SIG-M5 (cell line): ENCODE results near the gene MDH1.

Experiments used
- DNase-seq: peaks from one replicate; lab custom pipeline; 2025; lab: John Stamatoyannopoulos, UW

The MDH1 gene

DNA sequence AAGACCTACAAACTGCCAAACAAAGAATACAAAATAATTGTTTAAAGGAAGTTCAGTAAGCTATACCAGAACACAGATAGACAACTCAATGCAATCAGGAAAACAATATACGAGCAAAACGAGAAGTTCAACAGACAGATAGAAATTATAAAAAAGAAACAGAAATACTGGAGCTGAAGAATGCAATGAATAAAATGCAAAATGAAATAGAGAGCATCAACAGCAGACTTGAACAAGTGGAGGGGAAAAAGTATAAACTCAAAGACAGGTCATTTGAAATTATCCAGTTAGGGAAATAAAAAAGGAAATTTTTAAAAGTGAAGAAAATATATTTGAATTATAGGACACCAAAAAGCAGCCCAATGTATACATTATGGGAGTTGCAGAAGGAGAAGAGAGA lies 43.6 kb downstream of the MDH1 start:
- no peak for DNase-seq

DNA sequence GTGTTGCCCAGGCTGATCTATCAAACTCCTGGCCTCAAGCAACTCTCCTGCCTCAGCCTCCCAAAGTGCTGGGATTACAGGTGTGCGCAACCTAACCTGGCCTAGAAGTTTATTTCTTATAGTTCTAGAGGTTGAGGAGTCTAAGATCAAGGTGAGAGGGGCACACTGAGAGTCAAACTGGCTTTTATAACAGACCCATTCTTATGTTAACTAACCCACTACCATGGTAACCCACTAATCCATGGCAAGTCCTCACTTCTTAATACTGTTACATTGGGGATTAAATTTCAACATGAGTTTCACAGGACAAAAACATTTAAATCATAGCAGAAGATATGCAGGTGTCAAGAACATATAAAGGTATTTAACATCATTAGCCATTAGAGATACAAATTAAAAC lies 50.6 kb downstream of the MDH1 start:
- DNase-seq, result no peak

DNA sequence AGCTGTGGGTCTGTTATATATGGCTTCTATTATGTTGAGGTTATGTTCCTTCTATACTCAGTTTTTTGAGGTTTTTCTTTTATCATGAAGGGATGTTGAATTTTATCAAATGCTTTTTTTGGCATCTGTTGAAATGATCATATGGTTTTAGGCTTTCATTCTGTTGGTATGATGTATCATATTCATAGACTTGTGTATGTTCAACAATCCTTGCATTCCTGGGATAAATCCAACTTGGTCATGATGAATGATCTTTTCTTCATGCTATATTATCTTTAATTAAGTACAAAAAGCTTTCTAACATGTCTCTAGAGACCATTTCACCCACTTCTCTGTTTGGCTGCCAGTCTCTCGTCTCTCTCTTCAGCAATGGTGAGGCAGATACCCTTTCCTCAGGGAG lies 54.2 kb downstream of the MDH1 start:
- no peak for DNase-seq

DNA sequence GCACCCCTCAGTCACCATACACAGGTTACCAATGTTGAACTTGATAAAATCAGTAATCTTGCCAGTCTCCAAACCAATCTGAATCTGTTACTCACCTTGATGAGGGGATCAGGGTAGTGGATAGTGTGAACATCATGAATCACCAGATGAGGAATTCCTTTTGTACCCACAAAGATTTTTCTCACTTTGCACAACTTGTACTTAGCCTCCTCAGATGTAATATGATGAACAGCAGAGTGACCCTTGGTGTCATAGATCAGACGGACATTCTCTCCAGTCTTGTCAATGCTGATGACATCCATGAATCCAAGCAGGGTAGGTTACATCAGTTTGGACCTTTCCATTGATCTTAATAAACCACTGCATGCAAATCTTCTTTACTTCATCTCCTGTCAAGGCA lies 54.7 kb downstream of the MDH1 start:
- DNase-seq, result no peak

DNA sequence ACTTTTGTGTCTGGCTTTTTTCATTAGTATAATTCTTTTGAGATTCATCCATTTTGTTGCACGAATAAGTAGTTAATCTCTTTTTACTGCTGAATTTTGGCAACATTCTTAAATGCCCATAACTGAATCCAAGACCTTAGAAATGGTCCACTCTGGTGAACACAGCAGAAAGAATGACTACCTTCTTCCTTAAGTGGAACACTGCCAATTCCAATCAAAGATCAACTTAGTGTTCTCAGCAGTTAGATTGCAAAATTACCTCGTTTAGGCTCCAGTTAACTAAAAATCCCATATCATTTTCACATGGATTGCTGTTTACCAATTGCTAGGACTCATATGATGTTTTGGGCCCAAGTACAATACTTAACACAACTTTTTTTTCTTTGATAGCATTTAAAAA lies 59.9 kb downstream of the MDH1 start:
- DNase-seq, result no peak

DNA sequence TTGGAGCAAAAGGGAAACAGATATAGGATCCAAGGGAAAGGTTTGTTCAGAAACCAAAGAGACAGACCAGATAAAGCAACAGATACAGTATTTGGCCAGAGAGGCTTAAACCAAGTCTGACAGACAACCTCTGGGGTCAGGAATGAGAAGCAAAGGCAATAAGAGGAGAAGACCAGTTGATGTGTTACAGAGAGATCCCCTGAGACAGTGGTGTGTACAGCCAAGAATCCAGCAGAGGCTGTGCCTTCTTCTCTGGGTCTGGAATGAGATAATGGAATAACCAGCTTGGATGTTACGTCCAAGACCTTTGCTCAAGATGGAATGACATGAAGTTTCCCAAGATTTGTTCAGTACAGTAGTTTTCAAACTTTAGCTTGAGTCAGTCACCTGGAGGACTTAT lies 61.1 kb downstream of the MDH1 start:
- DNase-seq, result no peak

DNA sequence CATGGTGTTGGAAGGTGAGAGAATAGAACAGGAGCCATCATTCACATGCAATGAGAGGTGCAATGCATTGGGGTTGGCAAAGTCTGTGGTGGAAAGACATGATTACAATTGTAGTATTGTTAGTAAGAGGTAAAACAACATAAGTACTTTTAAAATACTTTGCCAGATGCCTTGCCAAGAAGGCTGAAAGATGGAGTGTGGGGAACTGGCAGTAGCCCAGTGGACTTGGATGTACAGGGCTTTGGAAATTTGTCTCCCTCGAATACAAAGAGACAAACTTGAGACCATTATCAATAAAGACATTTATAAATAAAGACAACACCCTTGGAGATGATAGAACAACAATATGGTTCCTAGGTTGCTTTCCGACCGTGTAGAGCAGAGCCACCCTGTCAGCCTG lies 62.0 kb downstream of the MDH1 start:
- DNase-seq, result no peak

DNA sequence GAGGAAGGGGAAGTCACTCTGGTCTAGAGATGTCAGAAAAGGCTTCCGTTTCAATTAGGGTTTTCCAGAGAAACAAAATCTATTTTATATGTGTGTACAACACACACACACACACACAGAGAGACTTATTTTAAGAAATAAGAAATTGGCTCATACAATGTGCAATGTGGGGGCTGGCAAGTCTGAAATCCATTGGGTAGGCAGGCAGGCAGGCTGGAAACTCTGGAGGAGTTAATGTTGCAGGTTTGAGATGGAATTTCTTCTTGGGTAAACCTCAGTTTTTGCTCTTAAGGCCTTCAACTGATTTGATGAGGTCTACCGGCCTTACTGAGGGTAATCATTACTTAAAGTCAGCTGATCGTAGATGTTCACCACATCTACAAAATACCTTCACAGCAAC lies 62.6 kb downstream of the MDH1 start:
- no peak for DNase-seq

DNA sequence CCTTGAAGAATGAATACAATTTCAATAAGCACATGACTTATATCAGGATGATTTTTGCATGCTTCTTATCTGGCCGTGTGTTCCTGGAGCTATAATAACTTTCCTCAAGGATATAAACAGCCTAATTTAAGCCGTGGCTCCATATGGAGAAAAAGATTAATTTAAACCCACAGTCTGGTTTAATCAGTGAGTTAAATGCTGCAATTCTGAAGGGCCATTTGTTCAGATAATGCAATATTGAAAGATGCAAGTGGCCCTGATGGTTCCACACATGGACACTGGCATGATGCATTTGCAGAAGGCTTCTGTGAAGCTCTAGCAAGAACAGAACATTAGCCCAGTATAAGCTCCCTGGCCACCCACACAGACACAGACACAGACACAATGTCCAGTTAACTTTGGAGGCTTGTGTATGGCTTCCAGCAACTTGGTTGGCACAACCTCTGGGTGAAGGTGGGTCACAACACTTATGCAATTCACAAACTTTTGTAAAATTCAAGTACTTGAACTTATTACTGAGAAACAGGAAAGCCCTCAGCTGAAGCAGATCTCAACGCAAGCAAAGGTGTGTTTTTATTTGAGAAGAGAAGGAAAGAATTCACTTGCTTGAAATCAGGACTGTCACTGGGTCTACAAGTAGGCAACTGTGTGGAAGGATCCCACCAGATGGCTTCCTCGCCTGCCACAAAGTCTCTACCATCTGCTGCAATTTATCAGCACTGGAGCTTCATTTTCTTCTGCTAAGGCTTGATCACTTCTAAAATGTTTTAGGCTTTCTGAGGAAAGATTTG lies 63.3 kb downstream of the MDH1 start:
- no peak for DNase-seq

DNA sequence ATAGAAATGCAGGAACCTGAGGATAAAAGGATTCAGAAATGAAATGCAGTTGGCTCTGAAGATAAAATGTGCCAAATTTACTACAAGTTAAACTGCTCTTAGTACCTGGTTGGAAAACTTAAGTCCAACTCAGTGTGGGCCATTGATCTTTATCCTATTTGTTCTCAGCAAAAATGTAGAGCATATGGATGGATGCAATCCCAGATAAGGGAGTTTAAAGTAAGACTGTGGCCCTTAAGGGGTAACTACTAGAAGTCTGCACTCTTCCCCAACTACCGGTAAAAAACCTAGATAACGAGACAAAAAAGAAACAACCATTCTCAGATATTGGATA lies 63.9 kb downstream of the MDH1 start:
- no peak for DNase-seq

DNA sequence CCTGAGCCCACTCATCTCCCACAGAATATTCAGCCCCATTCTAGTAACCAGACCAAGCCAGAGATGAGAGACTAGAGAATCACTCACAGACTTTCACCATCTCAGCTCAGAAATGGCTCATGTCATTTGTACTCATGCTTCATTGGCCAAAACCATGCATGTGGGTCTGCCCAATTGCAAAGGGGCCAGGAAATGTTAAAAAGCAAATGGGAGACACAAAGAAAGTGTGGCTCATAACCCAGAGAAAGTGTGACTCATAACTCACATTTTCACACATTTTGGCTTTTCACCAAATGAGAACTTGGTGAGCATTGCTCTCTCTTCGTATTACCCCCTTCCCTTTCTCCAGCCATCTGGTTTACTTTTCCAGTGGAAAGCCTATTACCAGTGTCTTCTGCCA lies 66.2 kb downstream of the MDH1 start:
- no peak for DNase-seq
